Measurements from ENCODE around the gene LGALSL. TPM values are rescaled to one million over a fixed set of nuclear protein-coding genes. Genes with fewer than 3 reads are reported as not detected.

The LGALSL gene
- total and polyA plus RNA-seq, 9 of the 15 experiments (the other 6 are each of a cell fraction or from before 2014, with no cell fraction given), result 0.04 to 0.29 (median 0.14) TPM; not detected in 3

DNA sequence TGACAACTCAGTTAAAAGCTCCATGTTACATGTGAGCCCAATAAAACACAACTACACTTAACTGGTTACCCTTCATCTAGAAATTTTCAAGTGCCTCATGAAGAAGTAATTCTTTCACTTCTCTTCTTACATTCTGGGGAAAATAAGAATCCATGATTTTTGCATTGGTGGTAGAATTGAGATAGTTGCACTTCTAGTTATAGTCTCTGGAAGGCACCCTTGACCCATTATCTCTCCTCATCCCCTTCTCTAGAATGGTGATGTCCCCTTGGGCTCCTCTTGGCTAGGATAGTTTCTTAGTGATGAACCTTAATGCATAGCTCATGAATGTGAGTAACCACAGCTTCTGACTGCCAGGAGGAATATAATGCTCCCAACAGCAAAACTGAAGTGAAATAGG is 3.6 kb downstream of the LGALSL start (continued):
- TF ChIP-seq, protein P1, sequence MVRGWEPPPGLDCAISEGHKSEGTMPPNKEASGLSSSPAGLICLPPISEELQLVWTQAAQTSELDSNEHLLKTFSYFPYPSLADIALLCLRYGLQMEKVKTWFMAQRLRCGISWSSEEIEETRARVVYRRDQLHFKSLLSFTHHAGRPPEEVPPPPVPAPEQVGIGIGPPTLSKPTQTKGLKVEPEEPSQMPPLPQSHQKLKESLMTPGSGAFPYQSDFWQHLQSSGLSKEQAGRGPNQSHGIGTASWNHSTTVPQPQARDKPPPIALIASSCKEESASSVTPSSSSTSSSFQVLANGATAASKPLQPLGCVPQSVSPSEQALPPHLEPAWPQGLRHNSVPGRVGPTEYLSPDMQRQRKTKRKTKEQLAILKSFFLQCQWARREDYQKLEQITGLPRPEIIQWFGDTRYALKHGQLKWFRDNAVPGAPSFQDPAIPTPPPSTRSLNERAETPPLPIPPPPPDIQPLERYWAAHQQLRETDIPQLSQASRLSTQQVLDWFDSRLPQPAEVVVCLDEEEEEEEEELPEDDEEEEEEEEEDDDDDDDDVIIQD (CRISPR knock-in tag; IDR thresholded peaks at IDR 0.05), result no peak
- TF ChIP-seq NFIX (CRISPR knock-in tag; IDR thresholded peaks at IDR 0.05; ENCODE audit: low read depth), result no peak

GRCh38 chr2:64459575-64459974 is 5.6 kb downstream of the LGALSL start:
- ChIA-PET POLR2A (no interaction called here), CTCF (ENCODE audit: low intra/inter-chr PET ratio) (no interaction called here)
- Histone ChIP-seq H3K9me1 (ENCODE audit: control insufficient read depth, insufficient read depth, low read length) (no peaks in the 10 kb centered on the region), H3K36me3 (ENCODE audit: control insufficient read depth, insufficient read depth, low read length) (no peaks in the 10 kb centered on the region), H3K4me3 (no peak overlapping the region), H3K27me3 (ENCODE audit: control insufficient read depth in 2 of 2, insufficient read depth in 2 of 2, low read length in 2 of 2) (peaks cover 10 to 18% of the 10 kb centered on the region in 2 experiments), H2AFZ (ENCODE audit: low read depth, low read length) (no peak overlapping the region), H3K9me3 (replicated peaks; ENCODE audit: control insufficient read depth, insufficient read depth, low read depth, low read length) (no peaks in the 10 kb centered on the region), H3K27ac (ENCODE audit: extremely low read depth, low read depth, low read length) (no peak overlapping the region), H3K4me2 (ENCODE audit: insufficient read depth, low read length) (no peak overlapping the region), H4K20me1 (replicated peaks; ENCODE audit: control insufficient read depth, insufficient read depth, low read length) (no peaks in the 10 kb centered on the region), H3K79me2 (ENCODE audit: control insufficient read depth, insufficient read depth, low read length) (no peaks in the 10 kb centered on the region), H3K4me1 (replicated peaks in 1 of 2; ENCODE audit: control insufficient read depth in 2 of 2, insufficient read depth in 2 of 2, low read length in 2 of 2) (peaks cover 0 to 4% of the 10 kb centered on the region in 2 experiments; a peak in 2 of 5 replicates), H3K9ac (ENCODE audit: insufficient read depth in 1 of 2, low read depth in 2 of 2, low read length in 2 of 2) (no peak overlapping the region)
- FAIRE-seq, result no peak
- no peak for DNase-seq (ENCODE audit: extremely low read depth in 1 of 4, low spot score in 3 of 4)
- BruUV-seq (replicated peaks), result no TSS peak
- WGBS (ENCODE audit: insufficient coverage, low coverage, missing lambda C conversion rate), result 7% methylated on average over 3 of the region's 3 CpGs
- no peak for ATAC-seq
- in situ Hi-C loops (cut with MboI), result no loop called here
- intact Hi-C loops (cut with micrococcal nuclease), result no loop called here
- no peak for TF ChIP-seq ZSCAN32 (CRISPR knock-in tag; IDR thresholded peaks at IDR 0.05)
- no peak for TF ChIP-seq ZZZ3 (IDR thresholded peaks at IDR 0.05)
- TF ChIP-seq KLF13 (tag; IDR thresholded peaks at IDR 0.05; ENCODE audit: borderline replicate concordance, low read depth), result no peak
- no peak for TF ChIP-seq MAFK (IDR thresholded peaks at IDR 0.05; ENCODE audit: low read length)
- no peak for TF ChIP-seq LARP7 (IDR thresholded peaks at IDR 0.05)
- TF ChIP-seq PATZ1 (CRISPR knock-in tag; IDR thresholded peaks at IDR 0.05; ENCODE audit: borderline replicate concordance), result no peak
- TF ChIP-seq, protein P2, sequence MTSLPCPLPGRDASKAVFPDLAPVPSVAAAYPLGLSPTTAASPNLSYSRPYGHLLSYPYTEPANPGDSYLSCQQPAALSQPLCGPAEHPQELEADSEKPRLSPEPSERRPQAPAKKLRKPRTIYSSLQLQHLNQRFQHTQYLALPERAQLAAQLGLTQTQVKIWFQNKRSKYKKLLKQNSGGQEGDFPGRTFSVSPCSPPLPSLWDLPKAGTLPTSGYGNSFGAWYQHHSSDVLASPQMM (CRISPR knock-in tag; IDR thresholded peaks at IDR 0.05), result no peak
- no peak for TF ChIP-seq ZNF707 (CRISPR knock-in tag; conservative IDR thresholded peaks at IDR 0.05)
- no peak for TF ChIP-seq CREB1 (IDR thresholded peaks at IDR 0.05)
- no peak for TF ChIP-seq CREB1 (CRISPR knock-in tag; IDR thresholded peaks at IDR 0.05)
- no peak for TF ChIP-seq SMARCC2 (IDR thresholded peaks at IDR 0.05; ENCODE audit: low read depth)
- no peak for TF ChIP-seq TAF7 (tag; IDR thresholded peaks at IDR 0.05)

Data from K562 (cell line).